Myocyte (in vitro differentiated cells): ENCODE data around the gene GRK4. TPM values are rescaled to one million over a fixed set of nuclear protein-coding genes. Genes with fewer than 3 reads are reported as not detected.
"Not testable (repeated sequence)": the region's sequence is repeated elsewhere in the genome, so short reads cannot be mapped to it uniquely, and the experiment has no call there.

Experiments used
- DNase-seq: peaks from one replicate; pipeline ENCODE4 v3.0.0-alpha.2; 2012; ENCODE audit warnings: low read depth
- total RNA-seq: library from RNA; depleted of rRNA; stranded (reverse); fragments of >200 nt; gene quantifications from 2 replicates; pipeline ENCODE4 v1.2.3, GENCODE V29; 2014

The GRK4 gene
- total RNA-seq, 1 donor from 2014 or later = 16.7 TPM

DNA sequence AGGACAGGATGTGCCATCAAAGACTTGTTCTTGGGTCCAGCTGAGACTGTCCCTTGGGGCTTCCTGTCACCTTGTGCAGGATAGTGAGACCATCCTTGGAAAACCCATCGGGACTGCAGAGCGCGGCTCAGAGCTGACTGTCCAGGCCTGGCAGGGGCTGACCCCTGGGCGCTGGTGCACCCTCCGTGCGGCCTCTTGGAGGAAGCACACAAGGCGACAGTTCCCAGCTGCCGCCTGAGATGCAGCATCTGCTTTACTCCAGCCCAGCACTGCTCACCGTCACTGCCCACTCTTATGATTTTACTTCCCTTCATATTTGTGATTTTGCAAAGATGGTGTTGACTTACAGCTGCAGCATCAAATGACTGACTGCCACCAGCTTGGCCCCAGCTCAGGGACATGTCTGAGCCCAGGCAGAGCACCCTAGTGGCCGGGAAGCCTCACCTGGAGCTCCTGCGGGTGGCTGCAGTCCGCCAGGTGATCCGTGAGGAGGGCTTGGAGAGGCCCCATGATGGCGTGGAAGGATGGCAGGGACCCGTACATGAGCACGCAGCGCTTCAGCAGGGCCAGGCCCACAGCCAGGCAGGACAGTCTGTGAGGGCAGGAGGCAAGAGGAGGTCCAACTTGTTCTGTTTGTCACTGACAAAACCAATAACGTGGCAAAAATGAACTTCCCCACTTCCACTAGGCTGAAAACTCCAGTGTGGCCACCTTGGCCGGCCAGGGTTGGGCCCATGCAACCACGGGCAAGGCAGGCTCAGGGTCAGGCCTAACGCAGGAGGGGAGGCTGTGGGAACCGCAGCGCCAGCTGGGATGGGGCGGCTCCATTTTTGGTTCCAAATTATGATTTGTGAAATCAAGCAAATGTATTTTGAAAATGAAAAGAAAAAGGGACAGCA, 22.0 kb upstream of the GRK4 start:
- DNase-seq = no peak

DNA sequence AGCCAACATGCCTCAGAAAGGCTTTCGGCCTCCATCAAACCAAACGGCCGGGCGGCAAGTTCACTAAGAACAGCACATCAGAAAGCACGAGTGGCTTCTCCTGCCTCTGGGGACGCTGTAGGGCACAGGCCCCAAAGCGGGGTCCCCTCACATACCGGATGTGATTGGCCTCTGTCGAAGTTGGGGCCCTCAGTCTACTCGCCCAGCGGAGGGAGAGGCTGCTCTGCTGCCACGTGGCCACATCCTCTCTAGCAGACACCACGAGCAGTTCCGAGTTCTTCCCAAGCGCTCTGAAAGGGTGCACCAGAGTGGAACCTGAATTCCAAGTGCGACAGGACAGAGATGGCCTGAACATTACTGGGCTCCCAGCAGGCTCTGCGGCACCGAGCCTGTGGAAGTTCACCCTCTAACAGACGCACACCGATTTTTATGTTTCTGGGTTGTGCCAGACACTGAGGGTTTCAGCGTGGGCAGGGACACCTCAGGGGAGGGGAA, 21.3 kb upstream of the GRK4 start:
- DNase-seq = no peak

DNA sequence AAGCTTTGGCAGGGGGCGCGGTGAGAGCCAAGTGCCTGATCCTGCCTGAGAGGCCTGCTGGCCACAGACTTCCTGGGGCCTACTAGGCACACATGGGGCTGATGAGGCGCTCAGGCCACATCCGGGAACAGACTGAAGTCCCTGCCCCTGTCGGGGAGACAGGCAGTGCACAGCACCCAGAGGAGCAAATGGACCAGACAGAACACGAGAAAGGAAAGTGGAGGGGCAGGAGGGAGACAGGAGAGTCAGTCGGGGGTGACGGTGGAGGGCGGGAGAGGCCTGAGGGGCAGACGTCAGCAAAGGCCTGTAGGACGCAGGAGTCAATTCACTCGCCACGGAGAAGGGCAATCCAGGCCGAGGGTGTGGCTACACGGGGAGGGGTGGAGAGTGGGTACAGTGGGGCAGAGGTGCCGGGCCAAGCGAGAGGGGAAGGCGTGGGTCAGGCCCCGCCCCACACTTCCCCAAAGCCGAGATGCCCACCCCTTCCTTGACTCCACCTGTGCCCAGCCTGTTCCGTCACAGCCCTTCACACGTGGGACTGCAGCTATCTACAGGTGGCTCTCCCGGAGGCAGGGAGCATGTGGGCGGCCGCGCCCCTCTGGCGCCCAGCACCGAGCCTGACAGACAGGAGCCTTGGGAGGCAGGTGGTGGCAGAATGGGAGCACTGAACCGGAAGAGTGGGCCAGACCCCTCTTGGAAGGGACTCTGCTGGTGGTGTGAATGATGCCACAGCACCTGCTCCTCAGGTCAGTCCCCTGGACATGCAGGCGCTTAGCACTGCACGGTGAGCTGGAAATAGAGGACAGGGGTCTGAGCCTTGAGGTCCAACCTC, 20.6 kb upstream of the GRK4 start:
- no peak for DNase-seq

DNA sequence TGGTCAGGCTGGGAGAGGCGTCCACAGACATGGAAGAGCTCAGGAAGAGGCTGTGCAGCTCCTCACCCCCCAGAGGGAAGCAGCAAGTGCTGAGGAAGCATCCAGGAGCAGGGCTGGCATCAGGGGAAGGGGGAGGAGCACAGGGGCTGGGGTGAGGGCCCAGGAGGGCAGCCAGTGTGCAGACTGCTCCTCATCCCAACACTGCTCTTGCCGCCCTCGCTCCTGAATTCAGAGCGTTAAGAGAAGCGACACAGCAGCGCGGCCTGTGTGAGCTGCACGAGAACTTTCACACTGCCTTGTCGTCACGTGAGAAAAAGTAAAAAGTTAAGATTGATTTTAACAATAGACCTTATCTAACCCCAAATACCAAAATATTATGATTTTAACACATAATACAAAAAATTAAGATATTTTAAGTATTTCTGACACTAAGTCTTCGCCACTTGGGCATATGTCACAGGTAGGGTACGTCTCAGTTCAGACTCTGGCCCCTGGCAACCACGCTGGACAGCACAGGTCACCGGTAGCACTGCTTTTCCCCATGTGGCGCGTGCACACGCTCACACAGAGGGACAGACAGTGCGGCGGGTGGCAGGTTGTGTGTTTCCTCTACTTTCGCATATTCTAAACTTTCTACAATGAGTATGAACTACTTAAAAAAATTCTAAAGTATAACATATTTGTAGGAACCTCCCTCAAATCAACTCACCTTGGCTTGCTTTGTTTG, 19.8 kb upstream of the GRK4 start:
- DNase-seq = no peak

DNA sequence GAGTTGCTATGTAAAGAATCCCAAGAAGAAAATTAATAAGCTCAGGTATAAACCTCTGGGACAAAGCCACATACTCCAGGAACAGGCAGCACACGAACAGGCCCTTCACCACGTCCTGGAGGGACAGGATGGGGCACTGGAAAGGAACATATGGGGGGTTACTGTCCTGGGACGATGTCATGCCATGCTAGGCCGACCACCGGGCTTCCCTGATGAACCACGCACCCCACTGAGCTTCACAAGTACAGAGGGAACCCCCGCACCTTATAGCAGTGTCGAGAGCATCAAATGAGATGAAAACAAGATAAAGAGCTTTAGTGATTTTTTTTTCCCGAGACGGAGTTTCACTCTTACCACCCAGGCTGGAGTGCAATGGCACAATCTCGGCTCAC, 19.3 kb upstream of the GRK4 start:
- no peak for DNase-seq

DNA sequence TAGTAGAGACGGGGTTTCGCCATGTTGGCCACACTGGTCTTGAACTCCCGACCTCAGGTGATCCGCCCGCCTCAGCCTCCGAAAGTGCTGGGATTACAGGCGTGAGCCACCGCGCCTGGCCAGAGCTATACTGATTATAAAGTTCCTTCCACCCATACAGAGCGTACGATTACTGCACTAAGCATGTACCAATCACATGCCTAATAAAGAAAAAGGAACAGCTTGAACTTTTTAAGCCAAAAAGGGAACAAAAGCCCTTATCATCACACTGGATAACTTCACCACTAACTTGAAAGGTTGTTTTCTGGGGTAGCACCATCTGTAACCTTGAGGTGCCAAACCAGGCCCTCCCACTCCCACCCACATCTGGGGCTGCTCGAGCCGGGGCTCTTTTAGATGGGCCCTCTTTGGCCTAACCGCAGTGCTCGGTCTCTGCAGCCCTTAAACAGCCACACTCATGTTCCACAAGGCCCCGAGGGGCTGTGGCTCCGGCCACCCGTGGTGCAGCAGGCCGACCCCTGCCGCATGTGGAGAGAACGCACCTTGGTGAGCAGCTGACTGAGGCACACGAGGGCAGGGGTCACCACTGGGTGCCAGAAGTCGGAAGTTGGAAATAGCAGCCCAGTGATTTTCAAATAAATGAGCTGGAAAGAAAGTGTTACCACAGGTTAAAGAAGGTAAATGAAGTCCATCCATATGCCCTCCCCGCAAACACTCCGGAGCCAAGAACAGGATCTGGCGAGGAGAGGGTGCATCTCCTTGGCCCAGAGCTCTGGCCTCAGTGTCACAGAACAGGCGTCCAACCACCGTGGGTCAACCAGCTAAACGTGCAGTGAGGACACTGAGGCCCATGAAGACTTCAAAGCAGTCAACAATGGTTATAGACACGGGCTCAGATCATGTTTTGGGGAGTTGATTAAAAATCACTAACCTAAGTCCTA, 18.5 kb upstream of the GRK4 start:
- no peak for DNase-seq

DNA sequence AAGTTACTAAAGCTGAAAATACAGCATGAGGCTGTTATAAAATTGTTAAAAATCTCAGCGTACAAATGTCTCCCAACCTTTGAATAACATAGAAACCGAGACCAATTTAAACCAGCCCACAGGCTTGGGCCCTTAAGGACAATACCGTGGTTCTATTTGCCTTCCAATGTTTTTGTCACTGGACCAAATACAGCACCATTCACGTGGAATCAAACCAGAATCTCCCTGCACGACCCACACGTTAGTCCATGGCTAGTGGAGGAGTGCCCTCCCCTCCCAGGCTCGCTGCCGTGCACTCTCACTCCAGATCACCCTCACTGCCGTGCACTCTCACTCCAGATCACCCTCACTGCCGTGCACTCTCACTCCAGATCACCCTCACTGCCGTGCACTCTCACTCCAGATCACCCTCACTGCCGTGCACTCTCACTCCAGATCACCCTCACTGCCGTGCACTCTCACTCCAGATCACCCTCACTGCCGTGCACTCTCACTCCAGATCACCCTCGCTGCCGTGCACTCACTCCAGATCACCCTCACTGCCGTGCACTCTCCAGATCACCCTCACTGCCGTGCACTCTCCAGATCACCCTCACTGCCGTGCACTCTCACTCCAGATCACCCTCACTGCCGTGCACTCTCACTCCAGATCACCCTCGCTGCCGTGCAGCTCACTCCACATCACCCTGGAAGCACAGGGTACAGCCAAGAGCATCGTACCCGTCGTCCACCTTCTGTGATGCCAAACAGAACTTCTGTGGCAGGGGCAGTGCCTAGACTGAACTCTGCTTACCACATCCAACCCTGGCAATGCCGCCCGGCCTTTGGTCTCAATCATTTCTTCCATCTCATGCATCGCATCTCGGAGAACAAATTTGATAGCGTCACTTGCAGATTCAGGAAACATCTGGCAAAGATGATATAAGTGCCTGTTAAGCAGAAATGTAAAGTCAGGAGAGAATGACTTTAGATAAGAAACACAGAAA, 17.5 kb upstream of the GRK4 start:
- not testable (repeated sequence) for DNase-seq

DNA sequence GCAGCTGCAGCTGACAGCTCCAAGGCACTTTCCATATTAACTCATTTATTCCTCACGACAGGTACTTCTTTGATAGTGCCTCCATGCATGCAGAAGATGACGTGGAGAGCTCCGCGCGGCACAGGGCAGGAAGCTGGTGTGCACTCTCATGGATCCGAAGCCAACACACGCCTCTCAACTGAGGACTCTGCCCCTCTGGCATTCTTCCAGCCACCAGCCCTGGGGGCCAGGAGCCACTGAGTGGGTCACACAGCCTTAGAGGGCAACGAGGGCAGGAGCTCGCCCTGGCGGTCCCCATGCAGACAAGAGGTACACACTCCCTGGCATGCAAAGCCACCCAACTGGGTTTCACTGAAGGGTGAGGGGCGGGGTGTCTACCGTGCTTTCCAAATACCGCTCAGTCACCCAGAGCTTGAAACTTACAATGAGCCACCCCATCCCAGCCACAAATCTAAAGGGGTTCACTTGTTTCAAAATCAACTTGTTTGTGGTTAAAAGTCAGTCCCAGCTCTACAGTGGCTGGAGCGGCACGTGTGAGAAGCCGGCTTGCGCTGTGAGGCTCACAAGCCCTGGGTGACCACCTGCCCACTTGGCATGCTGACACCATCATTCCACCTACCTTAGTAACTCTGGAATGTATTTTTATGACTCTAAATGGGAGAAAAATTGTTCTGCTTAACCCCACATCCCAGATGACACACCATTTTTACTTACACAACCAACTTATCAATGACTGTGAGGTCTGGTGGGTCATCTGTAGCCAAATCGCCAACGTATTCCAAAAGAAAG, 16.4 kb upstream of the GRK4 start:
- DNase-seq = no peak

DNA sequence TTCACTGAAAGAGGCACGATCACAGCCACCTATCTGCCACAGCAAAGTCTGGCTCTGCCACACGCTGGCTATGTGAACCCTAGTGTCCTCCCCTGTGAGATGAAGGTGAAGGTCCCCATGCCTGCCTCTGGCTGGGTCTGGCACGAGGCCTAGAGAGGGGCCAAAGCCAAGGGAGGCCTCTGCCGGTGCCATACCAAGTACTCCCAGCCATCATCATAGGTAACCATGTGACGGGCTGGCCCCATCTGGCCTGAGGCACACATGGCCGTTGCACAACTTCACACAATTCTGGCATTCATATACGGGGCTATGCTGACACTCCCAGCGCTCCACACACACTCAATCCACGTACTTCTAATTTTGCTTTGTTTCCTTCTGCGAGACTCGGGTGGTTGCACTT, 15.4 kb upstream of the GRK4 start:
- DNase-seq = no peak

DNA sequence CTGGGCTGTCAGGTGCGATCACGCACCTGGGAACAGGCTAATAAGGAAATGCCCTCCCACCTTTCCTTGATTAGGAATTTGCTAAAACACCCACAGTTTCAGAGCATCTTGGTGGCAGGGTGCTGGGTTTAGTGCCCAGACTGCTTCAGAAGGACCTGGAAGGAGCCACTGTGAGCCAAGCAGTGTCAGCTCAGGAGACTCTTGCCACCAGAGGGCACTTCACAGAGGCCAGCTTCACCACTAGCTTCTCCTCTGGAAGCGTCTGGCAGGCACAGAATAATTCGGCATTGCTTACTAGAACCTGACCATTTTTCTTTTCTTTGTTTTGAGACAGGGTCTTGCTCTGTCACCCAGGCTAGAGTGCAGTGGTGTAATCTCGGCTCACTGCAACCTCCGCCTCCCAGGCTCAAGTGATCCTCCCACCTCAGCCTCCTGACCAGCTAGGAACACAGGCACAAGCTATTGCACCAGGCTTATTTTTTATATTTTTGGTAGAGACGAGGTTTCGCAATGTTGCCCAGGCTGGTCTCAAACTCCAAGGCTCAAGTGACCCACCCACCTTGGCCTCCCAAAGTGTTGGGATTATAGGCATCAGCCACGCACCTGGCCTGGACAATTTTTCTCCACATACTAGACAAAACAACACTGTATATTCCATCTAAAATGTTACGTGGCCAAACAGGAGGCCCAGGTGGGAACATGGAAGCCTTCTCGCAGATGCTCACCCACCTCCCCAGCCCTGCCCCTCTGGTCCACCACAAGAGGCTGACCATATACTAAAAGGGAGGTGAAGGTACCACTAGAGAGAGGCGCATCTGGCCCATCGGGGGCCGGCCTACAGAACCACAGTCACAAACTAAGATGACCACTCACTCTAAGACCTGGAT, 14.2 kb upstream of the GRK4 start:
- peak; percentile 44 for DNase-seq

DNA sequence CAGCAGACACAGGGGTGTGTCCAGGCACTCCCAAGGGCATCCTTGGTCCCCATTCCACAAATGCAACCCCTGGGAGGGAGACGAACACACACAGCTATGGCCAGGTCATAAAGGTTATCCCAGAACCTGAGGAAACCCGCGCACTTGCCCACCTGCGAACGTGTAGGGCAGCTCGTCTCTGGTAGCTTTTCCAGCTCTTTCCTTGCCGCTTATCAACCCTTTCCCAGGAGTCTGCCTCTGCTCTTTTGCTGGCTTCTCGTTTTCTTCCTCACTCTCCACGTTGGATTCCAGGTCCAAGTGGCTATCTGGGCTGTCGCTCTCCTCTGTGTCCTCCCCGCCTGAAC, 13.6 kb upstream of the GRK4 start:
- no peak for DNase-seq

DNA sequence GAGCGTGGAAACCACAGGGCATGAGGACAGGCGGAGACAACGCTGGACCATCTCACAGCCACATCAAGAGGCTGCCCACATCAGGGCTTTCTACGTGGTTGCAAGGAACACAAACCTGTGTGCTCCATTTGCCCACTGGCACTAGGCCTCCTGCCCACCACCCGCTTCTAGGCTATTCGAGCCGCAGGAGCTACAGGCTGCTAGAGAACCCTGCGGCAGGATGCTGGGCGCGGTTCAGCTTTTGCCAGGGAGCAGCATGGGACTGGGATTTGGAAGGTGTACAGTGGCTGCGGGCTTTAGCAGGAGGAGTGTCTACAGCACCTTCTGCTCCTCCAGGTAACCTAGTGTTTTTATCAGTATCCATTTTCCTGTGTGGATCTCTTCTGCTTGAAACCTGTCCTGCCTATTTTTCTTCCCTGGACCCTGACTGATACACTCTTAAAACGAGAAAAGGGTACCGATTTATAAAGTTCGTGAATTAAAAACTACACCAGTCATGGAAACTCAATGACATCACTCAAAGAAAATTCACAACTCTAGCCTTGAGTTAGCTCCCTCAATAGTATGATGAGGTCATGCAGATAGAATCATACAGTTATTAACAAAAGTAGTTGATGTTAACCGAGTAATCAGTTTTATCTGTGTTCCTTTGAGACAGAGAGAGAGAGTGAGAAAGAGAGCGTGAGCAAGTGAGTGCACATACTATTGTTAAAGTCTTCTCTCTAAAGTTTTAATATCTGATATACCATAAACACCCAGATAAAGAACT, 13.0 kb upstream of the GRK4 start:
- DNase-seq = no peak

DNA sequence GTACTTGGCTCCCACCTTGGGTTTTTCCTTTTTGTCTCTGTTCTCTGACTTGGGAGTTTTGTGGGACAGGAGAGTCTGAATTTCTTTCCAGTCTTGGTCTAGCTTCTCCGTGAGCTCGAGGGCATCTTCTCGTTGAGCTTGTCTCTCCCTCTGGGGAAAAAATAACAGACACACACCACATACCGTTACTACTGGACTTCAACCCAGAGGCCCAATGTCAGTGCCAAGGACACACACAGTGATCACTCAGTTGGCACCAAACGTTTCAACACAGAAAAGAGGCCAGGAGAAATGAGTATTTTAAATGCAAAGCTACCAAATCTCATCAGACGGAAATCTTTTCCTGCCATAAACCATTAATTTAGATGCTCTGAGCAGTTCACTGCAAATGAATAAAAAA, 9.9 kb upstream of the GRK4 start:
- DNase-seq = no peak

DNA sequence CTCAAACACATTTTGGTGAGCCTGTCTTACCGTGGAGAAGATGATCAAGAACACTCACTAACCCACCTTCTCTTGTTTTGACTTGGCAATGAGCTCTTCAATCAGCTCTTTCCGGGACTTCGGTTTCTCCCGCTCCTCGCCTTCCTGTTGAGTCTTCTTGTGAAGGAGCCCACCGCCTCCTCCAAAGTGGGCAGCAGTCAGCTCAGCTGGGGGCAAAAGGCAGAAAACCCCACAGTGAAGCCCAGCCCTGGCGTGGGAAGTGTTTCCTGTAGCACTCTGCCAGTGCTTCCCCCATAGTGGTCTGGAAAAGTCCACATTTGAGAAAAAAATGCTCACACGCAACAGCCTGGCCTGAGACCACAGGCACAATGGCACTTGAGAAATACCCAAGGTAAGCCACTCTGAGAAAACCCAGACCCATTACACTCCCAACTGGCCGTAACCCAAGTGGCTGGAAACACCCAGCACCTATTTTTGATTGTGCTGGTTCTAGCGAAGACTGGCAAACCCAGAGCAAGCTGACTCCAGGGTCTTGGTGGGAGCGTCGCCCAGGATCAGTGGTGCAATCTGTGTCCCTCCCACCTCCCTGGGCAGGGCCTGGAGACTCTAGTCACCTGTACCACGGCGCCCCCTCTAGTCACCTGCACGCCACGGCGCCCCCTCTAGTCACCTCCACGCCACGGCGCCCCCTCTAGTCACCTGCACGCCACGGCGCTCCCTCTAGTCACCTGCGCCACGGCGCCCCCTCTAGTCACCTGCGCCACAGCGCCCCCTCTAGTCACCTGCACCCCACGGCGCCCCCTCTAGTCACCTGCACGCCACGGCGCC, 8.8 kb upstream of the GRK4 start:
- no peak for DNase-seq

DNA sequence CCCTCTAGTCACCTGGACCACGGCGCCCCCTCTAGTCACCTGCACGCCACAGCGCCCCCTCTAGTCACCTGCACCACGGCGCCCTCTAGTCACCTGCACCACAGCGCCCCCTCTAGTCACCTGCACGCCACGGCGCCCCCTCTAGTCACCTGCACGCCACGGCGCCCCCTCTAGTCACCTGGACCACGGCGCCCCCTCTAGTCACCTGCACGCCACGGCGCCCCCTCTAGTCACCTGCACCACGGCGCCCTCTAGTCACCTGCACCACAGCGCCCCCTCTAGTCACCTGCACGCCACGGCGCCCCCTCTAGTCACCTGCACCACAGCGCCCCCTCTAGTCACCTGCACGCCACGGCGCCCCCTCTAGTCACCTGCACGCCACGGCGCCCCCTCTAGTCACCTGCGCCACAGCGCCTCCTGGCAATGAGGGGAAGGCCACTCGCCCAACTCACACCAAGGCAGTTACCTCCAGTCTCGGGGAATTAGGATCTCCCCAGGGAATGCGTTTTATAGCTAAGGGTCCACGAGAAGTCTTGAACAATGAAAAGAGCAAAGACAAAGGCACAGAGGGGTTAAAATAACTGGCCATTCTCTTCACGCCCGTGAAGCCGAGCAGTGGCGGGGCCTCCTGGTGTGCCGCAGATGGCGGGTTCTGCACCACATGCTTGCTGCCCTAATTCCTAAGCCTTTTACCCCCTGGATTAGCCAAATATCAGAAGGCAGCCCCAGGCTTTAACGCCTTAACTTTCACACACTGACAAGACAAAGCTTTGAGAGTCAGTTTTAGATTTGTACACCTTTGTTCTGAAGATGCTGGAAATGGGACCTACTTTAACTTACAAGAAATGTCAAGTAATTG, 8.0 kb upstream of the GRK4 start:
- DNase-seq = not testable (repeated sequence)
